ENCODE measurements around the gene SNX9.

SNX9 gene

DNA sequence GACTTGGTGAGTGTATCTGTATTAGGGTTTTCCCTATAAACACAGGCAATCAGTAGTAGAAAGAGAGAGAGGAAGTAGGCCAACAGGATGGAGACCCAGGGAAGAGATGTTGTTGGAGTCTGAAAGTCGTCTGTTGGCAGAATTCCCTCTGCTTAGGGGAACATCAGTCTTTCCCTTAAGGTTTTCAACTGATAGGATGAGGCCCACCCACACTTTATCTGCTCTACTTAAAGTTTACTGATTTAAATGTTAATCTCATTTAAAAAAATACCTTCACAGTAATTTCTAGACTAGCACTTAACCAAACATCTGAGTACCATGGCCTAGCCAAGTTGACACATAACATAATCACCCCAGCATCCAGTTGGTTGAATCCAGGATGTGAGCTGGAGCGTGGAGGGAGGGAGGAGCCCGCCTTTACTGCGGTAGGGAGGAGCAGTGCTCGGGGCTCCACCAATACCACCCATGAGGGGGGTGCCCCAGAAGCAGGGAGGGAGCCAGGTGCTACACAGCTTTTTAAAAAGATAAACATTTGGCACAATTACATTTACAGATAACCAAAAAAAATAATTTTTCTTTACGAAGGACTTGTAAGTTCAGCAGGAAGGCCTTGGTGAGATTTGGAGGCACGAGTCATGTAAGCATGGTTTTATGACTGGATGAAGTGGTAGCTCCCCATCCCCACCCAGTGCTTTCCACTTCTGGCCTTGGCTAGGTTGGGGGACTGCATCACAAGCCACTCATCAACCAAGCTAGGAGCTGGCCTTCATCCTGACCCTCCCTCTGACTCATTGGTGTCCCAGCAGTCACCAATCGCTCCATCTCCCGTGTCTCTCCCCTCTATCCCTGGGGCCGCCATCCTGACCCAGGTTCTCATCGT is 18.4 kb upstream of the SNX9 start:
- no peak for DNase-seq

DNA sequence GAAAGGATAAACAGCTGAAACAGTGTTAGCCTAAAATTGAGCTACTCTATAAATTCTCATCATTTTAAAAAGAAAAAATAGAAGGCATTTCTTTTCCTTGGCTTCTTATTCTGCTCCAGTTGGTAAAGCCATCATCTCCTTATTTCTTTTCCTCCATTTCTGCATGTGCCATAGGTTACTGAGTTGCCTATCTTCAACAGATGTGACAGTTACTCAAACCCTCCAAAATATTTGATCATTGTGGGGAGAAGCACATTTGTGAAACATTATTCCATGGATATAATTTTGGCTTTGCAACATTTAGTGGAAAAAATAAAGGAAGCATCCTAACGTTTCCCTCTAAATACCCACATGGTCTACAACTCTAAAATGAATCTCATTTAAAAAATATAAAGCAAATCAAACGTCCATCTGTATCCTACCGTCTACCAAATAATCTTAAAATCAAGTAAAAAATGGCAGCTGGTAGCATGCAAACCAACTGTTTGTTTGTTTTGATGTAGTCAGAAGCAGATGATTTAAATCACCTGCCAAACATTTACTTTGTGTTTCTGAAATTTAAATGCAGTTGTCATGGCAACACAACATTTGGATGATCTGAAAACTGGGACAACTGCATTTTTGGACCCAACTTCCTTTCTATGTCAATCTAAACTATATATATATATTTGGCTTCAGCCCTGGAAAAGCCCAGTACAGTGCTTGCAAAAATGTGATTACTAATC is 16.8 kb upstream of the SNX9 start:
- no peak for DNase-seq

DNA sequence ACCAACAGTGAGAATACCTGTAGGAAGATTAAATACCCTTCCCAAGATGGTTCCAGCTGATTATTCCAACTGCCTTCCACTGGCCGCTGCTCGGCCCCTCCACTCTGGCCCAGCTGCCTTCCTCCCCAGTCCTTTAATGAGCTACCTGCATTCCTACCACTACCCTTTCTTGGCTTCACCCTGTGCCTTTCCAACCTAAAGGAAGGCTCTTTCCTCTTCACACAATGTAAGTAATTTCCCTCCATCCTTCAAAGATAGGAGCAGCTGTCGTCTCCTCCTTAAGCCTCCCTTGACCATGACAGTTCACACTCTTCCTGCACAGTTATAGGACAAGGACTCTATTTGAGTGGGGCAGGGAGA is 16.2 kb upstream of the SNX9 start:
- DNase-seq = no peak

DNA sequence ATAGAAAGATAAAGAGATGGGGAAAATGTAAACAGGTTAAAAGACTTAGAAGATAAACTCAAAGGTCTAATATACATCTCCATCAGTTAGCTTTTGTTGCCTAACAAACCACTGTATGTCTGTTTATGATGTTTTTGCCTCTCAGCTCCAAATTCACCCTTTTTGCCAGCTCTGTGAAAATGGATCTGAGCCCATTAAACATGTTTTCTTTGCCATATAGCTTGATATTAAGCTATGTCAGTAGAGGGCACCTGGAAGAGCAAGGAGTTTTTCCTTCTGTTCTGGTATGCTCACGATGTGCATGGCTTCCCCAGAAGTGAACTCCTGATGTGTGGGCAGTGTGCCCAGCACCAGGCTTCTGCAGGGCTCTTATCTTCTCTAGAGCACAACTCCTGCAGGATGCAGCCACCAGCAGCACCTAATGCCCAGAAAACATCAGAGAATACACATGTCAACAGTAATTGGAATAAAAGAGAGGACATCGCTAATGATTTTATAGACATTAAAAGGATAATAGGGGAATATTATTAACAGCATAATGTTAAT is 14.6 kb upstream of the SNX9 start:
- DNase-seq = no peak

DNA sequence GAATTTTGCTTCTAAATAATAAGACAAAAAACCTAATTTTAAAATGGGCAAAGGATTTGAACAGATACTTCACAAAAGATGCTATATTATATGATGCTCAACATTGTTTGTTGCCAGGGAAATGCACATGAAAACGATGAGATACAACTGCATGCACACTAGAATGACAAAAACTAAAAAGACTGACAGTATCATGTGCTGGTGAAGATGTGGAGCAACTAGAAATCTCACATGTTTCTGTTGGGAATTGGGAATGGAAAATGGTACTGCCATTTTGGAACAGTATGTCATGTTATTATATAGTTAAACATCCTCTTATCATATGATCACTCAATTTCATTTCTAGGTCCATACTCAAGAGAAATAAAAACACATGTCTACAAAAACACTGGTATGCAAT is 13.4 kb upstream of the SNX9 start:
- no peak for DNase-seq

DNA sequence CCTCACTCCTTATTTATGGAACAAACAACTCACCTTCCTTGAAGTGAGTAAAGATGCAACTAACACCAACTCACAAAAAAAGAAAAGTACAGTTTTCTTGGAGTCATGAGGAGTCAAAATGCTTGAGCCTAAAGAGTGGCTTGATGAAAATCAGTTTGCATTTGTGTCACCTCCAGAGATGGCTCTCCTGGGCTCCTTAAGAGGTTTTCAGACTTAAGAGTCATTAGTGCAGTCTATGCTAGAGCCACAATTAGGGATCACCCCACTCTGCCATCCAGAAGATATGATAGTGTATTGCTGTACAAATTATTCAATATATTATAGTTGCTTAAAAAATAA is 11.9 kb upstream of the SNX9 start:
- DNase-seq = no peak

DNA sequence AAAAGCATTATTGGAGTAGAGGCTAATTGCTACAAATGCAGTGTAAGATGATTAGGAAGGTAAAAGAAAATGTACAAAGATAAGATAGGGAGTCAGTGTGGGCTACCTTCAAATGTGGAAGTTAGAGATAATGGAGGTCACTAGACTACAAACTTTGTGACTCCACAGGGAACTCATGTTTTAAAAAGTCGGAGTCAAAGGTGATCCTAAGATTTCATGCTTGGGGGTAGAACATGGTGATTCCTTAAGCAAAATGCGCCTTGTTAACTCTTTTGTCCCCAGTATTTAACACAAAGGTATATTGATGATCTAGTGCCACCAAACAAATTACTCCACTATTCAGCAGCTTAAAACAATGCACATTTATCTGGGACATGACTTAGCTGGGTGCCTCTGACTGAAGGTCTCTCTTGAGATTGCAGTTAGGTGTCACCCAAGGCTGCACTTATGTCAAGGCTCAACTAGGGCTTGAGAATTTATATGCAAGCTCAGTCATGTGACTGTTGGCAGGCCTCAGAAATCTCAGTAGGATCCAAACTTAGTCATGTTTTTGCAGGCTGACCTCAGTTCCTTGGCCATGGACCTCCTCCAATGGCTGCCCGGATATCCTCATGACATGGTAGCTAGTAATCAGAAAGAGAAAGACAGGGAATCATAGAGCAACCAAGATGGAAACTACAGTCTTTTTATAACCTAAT is 11.4 kb upstream of the SNX9 start:
- no peak for DNase-seq

DNA sequence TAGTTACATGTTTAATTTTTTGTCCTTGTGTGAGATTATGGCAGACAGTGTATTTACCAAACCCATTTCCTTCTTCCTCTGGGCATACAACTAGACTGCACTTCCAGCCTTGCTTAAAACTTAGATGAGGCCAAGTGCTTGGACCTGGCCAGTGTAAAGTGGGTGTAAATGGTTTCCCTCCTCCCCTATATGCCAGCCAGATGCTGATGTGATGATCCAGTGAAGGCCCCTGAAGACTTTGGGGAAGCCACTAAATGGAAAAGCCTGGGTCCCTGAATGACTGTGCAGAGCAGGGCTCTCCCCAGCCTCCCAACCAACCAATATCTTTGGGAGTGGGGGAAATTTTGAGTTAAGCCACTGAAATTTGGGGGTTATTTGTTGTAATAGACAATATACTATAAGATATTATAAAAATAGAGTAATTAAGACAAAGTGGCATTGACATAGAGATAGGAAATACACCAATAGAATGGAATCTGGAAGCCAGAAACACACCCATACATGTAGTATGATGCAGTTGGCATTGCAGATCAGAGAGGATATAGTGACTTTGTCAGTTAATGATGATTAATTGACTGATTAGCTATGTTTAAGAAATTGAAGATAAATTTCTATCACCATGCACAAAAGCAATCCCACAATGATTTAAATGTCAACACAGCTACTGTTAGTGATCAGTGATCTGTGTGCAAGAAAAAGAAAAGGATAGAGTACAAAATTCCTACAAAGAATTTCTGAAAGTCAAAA is 10.4 kb upstream of the SNX9 start:
- no peak for DNase-seq

DNA sequence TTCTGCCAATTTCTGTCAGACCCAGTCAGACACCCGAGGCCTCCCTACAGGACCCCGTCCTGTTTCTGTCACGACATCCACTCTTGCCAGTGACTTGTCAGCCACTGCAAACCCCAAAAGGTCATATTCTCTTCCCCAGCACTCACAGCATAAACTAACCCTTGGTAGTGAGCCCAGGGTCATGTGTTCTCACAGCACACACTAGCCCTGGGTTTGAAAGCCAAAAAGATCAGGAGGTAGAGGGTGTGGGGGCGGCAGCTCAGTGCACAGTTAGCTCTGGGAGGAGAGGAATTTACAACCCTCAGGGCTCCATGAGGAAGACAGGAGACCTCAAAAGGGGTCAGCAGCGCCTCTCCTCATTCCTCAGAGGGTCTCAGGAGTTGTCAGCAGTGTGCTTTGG is 9.9 kb upstream of the SNX9 start:
- DNase-seq = no peak

DNA sequence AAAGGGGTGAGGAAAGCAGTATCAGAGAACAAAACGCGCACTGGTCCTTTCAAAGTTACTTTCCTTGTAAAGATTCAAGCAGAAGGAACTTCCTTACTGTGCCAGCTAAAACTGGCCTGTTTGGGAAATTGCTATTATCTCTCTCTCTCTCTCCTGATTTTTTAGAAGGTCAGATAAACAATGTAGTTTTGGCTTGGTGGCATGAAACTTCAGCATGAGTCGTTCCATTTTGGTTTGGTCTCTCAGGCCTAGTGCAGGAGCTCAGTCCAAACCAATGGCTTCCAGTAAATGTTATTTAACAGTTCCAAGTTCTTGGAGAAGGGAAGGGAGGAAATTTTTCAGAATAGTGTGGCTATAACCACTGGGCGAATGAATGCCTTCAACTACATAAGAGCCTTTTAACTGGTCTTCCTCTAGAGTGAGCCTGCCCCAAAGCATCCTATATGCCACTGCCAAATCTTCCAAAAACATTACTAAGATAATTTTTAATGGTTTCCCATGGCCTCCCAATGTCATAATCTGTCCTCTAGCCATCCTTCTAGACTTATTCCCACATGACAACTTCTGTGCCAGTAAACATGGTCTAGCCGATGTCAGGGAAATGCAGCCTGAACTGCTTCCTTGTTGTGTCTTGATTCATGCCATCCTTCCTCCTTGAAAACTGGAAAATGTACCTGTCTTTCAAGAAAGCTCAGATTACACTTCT is 9.1 kb upstream of the SNX9 start:
- DNase-seq = no peak

DNA sequence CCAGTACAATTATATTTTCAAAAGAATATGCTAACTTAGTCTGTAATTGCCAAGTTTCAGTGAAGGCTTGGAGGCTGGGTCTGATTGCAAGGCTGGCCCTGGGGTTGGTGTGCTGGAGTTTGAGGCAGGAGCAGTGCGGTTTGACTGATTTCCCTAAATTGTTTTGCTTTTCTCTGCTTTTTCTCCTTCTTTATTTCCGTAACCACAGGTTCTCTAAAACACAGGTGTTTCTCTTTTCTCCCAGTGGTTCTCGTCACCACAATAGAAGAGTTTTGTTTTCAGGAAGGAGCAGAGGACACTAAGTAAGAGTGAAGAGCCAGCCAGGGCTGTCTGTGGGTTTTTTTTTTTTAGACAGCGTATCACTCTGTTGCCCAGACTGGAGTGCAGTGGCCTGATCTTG is 8.2 kb upstream of the SNX9 start:
- DNase-seq = no peak

DNA sequence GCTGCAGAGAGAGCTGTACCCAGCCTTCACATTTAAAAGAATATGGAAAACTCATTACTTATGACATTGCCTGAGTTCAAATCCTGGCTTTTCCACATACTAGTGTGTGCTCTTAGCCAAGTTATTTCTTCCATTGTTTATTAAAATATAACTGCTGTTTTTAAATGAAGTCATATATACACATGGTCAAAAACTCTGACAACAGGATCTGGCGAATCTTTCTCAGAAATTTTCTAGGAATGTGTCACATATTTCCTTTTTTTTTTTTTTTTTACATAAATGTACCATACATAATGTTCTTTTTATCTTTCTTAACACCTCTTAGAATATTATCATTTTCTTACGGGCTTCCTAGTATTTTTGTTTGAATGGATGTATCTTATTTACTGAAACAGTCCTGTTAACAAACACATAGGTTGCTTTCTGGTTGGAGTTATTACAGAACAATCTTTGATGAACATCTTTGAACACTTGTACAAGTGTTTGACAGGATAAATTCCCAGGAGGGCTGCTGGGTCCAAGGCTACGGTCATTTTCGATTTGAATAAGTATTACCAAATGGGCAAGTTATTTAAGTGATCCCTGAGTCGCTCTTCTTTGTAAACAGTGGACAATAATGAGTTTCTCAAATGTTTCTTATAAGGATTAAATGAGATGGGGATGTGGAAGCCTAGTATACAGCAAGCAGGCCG is 1.6 kb upstream of the SNX9 start:
- no peak for DNase-seq

DNA sequence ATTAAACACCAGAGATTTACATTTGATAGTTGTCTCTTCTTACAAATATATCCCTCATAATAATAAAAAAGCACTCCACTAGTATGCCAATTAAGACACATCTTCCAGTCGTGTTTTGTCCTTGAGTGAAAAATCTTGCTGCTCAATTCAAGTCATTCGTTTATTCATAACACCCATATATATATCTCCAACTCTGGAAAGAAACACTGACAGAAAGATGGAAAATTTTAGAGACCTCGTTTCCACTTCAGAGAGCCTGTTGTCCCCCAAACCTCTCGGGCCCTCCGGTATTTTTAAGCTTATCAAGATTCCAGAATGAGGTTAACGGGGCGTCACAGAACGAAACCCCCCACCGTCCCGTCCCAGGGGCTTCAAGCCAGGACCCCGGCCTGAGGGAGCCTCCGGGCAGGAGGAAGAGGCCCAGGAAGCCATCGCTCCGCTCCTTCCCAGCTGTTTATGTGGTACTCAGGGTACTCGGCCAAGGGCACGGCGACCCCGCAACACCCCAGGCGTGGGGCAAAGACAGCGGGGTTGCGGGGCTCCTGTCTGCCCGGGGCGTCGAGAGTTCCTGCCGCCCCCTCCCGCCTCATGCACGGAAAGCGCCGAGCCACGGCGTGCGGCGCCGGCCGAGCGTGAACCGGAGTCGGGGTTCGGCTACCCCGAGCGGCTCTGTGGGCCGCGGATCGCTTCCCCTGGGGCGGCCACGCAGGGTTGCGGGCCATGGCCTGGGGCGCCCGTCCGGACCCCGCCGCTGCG is 623 bp upstream of the SNX9 start:
- no peak for DNase-seq

DNA sequence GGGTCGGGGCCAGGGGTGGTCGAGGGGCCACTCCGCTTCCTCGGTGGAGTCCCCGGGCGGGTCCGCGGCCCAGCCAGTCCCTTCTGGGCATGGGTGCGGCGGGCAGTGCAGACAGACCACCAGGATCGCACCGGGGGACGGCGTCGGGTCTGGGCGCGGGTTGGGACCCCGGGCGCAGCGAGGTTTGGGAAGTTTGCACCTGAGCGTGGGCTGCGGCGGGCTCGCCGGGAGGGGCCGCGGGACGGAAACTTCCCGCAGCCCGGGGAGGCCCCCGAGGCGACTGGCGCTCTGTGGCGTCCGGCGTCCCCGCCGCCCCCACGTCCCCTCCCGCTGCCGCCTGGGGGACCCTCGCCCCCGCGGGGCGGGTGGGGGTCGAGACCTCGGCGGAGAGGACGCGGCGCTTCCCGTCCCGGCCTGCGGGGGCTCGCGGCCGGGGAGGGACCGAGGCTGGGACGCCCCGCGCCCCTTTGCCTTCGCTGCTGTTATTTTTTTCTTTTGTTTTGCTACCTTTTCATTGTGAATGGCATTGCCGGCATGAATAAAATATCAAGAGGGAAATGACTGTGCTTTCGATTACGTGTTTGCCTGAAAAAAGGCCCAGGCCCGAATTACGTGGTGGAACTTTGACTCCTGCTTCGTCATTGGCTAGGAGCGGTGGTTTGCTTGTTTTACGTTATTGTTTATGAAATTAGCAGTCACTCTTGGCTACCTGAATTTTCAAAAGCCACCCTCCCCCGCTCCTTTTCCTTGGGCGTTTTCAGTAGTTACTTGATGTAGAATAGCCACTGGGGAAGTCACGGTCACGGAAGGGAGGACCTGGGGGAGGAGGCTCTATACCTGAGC is 703 bp downstream of the SNX9 start:
- no peak for DNase-seq

DNA sequence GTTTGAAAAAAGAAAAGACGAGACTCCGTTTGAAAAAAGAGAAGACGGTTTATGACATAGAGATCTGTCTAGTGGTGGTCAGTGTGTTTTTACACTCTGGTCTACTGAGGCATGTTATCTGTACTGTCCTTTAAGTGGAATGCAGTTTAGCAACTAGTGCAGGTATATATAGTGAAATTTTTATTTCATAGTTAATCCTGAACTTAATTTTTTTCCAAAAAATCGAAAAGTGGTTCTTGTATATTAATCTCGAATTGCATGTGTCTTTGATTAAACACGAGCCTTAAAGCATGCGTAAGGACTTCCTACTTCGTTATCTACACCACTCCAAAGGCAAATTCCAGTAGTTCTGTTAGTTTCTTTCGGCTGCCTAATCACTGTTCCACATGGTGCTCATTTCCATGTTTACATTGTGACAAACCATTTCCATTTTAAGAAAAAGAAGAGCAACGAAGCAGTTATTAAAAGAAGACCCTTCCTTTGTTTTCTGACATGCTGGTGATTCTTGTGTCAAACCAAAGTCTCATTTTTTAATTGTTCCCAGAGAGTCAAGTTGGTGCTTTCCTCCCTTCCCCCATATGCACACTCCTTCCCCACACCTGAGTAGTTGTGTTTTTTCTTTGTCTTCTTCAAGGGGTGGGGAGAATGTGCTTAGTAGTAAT is 2.3 kb downstream of the SNX9 start:
- DNase-seq = no peak

DNA sequence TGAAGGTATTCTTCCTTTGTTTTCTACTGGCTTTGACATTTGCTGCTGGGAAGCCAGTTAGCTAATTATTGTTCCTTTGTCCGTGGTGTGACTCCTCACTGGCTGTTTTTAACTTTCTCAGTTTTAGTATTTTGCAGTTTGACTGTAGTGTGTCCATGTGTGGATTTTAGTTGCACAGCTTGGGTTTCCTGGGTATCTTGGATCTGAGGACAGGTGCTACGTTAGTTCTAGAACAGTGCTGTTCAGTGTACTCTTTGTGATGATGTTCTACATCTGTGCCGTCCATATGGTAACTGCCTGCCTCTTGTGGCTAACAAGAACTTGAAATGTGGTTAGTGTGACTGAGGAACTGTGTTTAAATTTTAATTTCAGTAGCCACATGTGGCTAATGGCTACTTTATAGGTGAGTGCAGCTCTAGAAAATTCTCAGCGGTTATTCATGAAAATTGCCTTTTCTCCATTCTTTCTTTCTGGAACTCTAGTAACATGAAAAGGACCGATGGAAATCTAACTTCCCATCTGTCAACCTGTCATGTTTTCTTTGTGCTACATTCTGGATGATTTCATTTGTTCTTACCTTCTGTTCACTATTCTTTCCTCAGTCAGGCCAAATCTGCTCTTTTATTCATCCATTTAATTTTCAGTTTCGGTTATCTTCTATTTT is 7.4 kb downstream of the SNX9 start:
- peak; percentile 70 for DNase-seq

DNA sequence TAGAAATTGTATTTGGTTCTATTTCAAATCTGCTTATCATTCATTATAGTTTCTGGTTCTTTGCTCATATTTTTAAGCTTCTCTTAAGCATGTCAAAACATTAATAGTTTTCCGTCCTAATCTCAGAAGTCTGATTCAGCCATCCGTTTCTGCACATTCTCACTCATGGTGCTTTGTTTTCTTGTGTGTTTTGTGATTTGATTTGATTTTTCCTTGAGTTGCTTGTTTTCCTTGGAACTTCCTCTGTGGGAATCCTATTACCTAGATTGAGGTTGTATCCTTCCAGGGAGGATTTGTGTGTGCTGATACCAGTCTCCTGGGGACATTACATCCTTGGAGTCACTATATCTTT is 7.9 kb downstream of the SNX9 start:
- no peak for DNase-seq

DNA sequence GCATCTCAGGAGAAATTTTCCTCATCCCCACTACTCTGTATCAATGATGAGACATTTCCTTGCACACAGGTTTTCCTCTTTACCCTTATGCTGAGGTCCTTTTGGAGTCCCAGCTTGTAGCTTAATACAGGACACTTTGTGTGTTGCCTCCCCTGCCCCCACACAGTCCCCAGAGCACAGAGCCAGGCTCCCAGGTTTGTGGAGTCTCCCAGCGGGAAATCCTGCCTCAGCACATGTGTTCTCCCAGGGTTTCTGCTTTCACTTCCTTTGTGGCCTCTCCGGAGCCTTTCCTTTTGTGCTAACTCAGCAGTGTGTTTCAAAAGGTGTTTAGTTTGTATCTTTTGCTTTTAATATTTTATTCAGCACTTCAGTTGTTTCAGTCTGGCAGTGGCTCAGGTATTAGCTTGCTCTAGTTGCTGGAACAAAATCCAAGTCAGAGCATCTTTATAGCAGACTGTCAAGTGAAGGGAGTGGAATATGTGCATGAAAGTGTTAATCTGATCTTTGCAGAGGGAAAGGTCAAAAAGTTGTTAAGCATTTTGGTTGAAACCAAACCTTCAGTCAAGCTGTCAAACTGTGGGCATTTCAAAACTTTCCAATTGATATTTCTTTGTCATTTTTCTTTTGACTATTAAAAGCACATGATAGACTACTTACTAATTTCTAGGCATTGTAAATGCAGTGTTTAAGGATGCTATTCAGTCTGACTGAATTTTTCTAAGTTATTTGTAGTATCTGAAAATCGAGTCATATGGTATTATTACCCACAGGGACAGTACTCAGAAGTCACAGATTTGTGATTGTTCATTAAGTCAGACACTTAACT is 8.6 kb downstream of the SNX9 start:
- no peak for DNase-seq
